ENCODE data around the gene ASB7.

DNA sequence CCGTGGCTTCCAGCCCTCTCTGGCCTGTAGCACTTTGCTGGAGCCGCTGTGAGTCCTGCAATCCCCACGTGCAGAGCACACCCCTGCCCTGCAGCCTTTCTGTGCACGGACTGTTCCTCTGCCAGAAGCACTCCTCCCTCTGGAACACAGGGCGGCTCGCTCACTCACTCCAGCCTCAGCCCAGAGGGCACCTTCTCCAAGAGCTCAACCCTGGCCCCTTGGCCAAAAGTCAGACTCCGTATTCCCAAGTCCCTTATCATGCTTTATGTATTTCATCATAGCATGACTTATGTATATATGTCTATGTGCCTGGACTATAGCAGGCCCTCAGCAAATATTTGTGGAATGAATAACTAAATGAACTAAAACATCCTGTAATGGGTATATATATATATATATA is 63.2 kb downstream of the ASB7 start:
- TF ChIP-seq CTCF (IDR thresholded peaks at IDR 0.05; ENCODE audit: poor library complexity) (no peak), EZH2 (IDR thresholded peaks at IDR 0.05; ENCODE audit: borderline replicate concordance) (no peak)

Measured in hepatocyte (in vitro differentiated cells).